ENCODE measurements around the gene SNX3. TPM values are rescaled to one million over a fixed set of nuclear protein-coding genes. Genes with fewer than 3 reads are reported as not detected.
"Not testable (repeated sequence)": the region's sequence is repeated elsewhere in the genome, so short reads cannot be mapped to it uniquely, and the experiment has no call there.

Gene SNX3
- total RNA-seq, 4 donors from 2014 or later: 81.2 to 136 (median 121) TPM

DNA sequence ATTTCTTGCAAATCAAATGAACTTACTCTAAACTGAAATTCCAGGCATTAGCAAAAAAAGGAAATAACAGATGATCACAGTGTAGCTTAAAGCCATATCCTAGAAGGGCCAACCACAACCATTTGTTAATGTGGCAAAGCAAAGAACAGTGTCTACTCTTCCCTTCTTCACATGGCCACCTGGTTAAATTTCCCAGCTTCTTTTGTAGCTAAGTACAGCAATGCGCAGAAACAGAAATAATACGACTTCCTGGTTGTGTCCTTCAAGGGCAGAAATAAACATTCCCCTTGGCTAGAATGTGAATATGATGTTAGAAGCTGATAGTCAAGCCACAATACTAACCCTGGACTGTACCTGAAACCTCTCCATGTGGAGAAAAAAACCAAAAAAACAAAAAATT is 9.6 kb downstream of the SNX3 start:
- H3K27me3 ChIP-seq: no peaks in the 10 kb centered on the region
- H3K27ac ChIP-seq: no peak overlapping the region
- in situ Hi-C loops (cut with MboI; ENCODE audit: low pct_ligation_motif_present in 1 of 4, low pct_unique_long_range_greater_than_20kb in 1 of 4, low sequenced_read_pairs in 3 of 4) (no loop called here), intact Hi-C loops (cut with DNase I; ENCODE audit: low total_unique reads) (no loop called here)
- H3K9me3 ChIP-seq: no peaks in the 10 kb centered on the region
- peaks cover 0 to 32% (median 12%) of the 10 kb centered on the region in 4 donors for H3K4me1 ChIP-seq
- no peaks in the 10 kb centered on the region for H3K36me3 ChIP-seq
- TF ChIP-seq, protein P1, sequence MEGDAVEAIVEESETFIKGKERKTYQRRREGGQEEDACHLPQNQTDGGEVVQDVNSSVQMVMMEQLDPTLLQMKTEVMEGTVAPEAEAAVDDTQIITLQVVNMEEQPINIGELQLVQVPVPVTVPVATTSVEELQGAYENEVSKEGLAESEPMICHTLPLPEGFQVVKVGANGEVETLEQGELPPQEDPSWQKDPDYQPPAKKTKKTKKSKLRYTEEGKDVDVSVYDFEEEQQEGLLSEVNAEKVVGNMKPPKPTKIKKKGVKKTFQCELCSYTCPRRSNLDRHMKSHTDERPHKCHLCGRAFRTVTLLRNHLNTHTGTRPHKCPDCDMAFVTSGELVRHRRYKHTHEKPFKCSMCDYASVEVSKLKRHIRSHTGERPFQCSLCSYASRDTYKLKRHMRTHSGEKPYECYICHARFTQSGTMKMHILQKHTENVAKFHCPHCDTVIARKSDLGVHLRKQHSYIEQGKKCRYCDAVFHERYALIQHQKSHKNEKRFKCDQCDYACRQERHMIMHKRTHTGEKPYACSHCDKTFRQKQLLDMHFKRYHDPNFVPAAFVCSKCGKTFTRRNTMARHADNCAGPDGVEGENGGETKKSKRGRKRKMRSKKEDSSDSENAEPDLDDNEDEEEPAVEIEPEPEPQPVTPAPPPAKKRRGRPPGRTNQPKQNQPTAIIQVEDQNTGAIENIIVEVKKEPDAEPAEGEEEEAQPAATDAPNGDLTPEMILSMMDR (IDR thresholded peaks at IDR 0.05): no peak
- TF ChIP-seq POLR2AphosphoS5 (IDR thresholded peaks at IDR 0.05): no peak
- no peak for TF ChIP-seq POLR2A (IDR thresholded peaks at IDR 0.05)
- TF ChIP-seq EP300 (IDR thresholded peaks at IDR 0.05; ENCODE audit: low read depth): no peak
- WGBS, 2 donors (ENCODE audit: low coverage in 1 of 2): 78 to 80% methylated on average over 2 of the region's 2 CpGs
- no peak for DNase-seq
- H3K4me3 ChIP-seq: no peak overlapping the region

DNA sequence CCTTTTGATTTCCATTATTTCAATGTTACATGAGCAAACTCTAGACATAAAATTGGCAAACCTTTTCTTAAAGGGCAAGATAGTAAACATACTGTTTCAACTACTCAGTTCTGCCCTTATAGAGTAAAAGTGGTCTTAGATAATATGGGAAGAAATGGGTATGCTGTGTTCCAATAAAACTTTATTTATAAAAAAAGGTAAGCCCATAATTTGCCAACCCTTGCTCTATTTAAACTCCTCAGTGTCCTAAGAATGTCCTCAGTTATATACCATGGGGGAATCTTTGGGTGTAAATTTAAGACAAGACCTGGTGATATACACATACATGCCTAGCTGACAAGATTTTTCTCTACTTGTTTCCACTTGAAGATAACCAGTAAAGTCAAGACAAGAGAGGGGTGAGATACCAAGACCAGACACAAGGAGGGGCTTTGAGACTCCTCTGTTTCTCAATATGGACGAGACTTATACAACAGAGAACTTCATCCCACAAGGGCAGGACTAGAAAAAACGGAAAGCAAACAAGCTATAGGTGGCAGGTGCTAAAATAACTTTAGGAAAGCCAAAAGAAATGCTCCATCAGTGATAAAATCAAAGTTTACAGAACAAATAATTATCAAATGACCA is 10.5 kb downstream of the SNX3 start:
- H3K4me3 ChIP-seq: no peak overlapping the region
- 82 to 94% methylated on average over 2 of the region's 2 CpGs for WGBS, 2 donors (ENCODE audit: low coverage in 1 of 2)
- no peak for DNase-seq
- H3K27ac ChIP-seq: no peak overlapping the region
- no peaks in the 10 kb centered on the region for H3K36me3 ChIP-seq
- H3K4me1 ChIP-seq: peaks cover 0 to 30% (median 12%) of the 10 kb centered on the region in 4 donors
- in situ Hi-C loops (cut with MboI; ENCODE audit: low pct_ligation_motif_present in 1 of 4, low pct_unique_long_range_greater_than_20kb in 1 of 4, low sequenced_read_pairs in 3 of 4) (no loop called here), intact Hi-C loops (cut with DNase I; ENCODE audit: low total_unique reads) (no loop called here)
- H3K27me3 ChIP-seq: no peaks in the 10 kb centered on the region
- H3K9me3 ChIP-seq: peaks cover 0 to 1% of the 10 kb centered on the region in 2 donors
- TF ChIP-seq EP300 (IDR thresholded peaks at IDR 0.05; ENCODE audit: low read depth) (no peak), POLR2A (IDR thresholded peaks at IDR 0.05) (no peak), POLR2AphosphoS5 (IDR thresholded peaks at IDR 0.05) (no peak)
- TF ChIP-seq, protein P1 (IDR thresholded peaks at IDR 0.05): no peak

DNA sequence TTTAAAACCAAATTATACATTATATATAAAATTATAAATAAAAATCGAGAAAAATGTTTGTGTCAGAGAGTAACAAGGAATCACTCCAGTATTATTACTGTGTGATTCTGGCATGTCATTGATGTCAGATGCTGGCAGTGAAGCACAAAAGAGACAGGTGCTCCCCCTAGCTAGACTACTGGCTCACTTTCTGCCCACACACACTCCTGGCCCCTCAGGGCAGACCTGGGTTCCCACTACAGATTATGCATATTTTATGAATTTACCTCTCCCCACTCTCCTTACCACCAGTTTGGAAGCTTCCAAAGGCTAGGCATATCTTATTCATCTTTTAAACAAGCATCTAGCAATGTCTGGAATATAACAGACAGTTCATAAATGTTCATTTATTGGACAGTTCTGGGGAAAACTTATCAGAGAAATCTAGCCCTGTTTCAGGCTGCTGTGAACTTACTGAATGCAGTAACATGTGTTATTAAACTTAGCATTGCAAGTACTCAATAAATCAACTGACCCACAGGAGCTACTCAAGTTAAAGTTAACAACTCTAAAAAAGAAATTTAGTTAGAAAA is 12.8 kb downstream of the SNX3 start:
- Histone ChIP-seq H3K4me1 (peaks cover 0 to 18% (median 12%) of the 10 kb centered on the region in 4 donors), H3K27me3 (no peaks in the 10 kb centered on the region), H3K36me3 (no peaks in the 10 kb centered on the region), H3K27ac (no peak overlapping the region), H3K4me3 (no peak overlapping the region), H3K9me3 (peaks cover 0 to 5% of the 10 kb centered on the region in 2 donors)
- TF ChIP-seq POLR2A (IDR thresholded peaks at IDR 0.05) (no peak), POLR2AphosphoS5 (IDR thresholded peaks at IDR 0.05) (no peak), EP300 (IDR thresholded peaks at IDR 0.05; ENCODE audit: low read depth) (no peak)
- TF ChIP-seq, protein P1 (IDR thresholded peaks at IDR 0.05): no peak
- no peak for DNase-seq
- in situ Hi-C loops (cut with MboI; ENCODE audit: low pct_ligation_motif_present in 1 of 4, low pct_unique_long_range_greater_than_20kb in 1 of 4, low sequenced_read_pairs in 3 of 4) (no loop called here), intact Hi-C loops (cut with DNase I; ENCODE audit: low total_unique reads) (no loop called here)
- WGBS, 2 donors (ENCODE audit: low coverage in 1 of 2): 86 to 88% methylated on average over 1 of the region's 1 CpG

DNA sequence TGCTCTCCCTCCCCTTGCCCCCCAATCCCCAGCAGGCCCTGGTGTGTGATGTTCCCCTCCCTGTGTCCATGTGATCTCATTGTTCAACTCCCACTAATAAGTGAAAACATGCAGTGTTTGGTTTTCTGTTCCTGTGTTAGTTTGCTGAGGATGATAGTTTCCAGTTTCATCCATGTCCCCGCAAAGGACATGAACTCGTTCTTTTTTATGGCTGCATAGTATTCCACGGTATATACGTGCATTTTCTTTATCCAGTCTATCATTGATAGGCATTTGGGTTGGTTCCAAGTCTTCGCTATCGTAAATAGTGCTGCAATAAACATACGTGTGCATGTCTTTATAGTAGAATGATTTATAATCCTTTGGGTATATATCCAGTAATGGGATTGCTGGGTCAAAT is 15.7 kb downstream of the SNX3 start:
- DNase-seq; H3K36me3 ChIP-seq; intact Hi-C loops (cut with DNase I; ENCODE audit: low total_unique reads); H3K27me3 ChIP-seq; H3K4me3 ChIP-seq; in situ Hi-C loops (cut with MboI; ENCODE audit: low pct_ligation_motif_present in 1 of 4, low pct_unique_long_range_greater_than_20kb in 1 of 4, low sequenced_read_pairs in 3 of 4); H3K27ac ChIP-seq; H3K4me1 ChIP-seq: not testable (repeated sequence)
- WGBS, 2 donors (ENCODE audit: low coverage in 1 of 2): 84 to 92% methylated on average over 7 of the region's 7 CpGs
- peaks cover 6 to 14% of the 10 kb centered on the region in 2 donors for H3K9me3 ChIP-seq

Measured in transverse colon (tissue), 4 donors.